GM12878 (cell line): ENCODE results near the gene LANCL1. TPM values are rescaled to one million over a fixed set of nuclear protein-coding genes. Genes with fewer than 3 reads are reported as not detected.

ENCODE experiments used
- ATAC-seq: fragments of 200-7000 bp; cut with Tn5 transposase; 3 replicates; pipeline ENCODE4 v1.9.1; 2020; ENCODE audit warnings: mild to moderate bottlenecking, moderate library complexity
- BruUV-seq: library from RNA; stranded (reverse); fragments of 400-500 nt; replicated peaks from 2 replicates; lab custom pipeline; 2021; lab: Mats Ljungman, UMichigan
- CTCF ChIA-PET: fragments of 300-600 bp; sonication (Branson Sonifier 250); formaldehyde crosslinking; extraction: SDS; loops from one replicate; lab custom pipeline; 2021; ENCODE audit warnings: inconsistent platforms; lab: Yijun Ruan, JAX
- POLR2A ChIA-PET: fragments of 350-600 bp; formaldehyde crosslinking; extraction: SDS; loops from one replicate; lab custom pipeline; 2021; ENCODE audit warnings: inconsistent platforms; lab: Charles Lee
- RAD21 ChIA-PET: fragments of 300-600 bp; sonication (Branson Sonifier 250); formaldehyde crosslinking; loops from one replicate; lab custom pipeline; 2023; ENCODE audit warnings: antibody characterized with exemption; ENCODE audit not compliant: unreplicated experiment; lab: Charles Lee
- SMC1A ChIA-PET: fragments of 300-600 bp; sonication (Branson Sonifier 250); formaldehyde crosslinking; loops from one replicate; lab custom pipeline; 2023; ENCODE audit not compliant: unreplicated experiment, uncharacterized antibody; lab: Charles Lee
- DNase-seq: peaks from one replicate; pipeline ENCODE4 v3.0.0-alpha.2; 2011; ENCODE audit warnings: low read depth, low spot score
- FAIRE-seq: peaks from 3 replicates; lab custom pipeline; 2011; peaks lifted over from hg19 to GRCh38; lab: Jason Lieb, UNC
- H2AFZ ChIP-seq: 2 replicates; pipeline ENCODE4 v1.6.0; 2011; ENCODE audit warnings: low read depth, low read length, control low read depth; ENCODE audit not compliant: control insufficient read depth
- H3K27ac ChIP-seq: 2 replicates; pipeline ENCODE4 v1.5.1; 2011; ENCODE audit warnings: control low read depth; ENCODE audit not compliant: control insufficient read depth, insufficient read depth
- H3K27me3 ChIP-seq, 2 experiments: replicated peaks in 1 of 2; 2 replicates each; pipeline versions ENCODE4 v1.6.0 to v1.6.1; 2011; ENCODE audit warnings: low read length in 1 of 2; ENCODE audit not compliant: control insufficient read depth in 2 of 2, insufficient read depth in 2 of 2
- H3K36me3 ChIP-seq, 2 experiments: 2 replicates each; pipeline ENCODE4 v1.5.1; 2011; ENCODE audit warnings: low read length in 1 of 2; ENCODE audit not compliant: control insufficient read depth in 2 of 2, insufficient read depth in 2 of 2
- H3K4me1 ChIP-seq: 2 replicates; pipeline ENCODE4 v1.6.1; 2011; ENCODE audit warnings: mild to moderate bottlenecking, low read length, moderate library complexity, mixed read lengths; ENCODE audit not compliant: control insufficient read depth, insufficient read depth
- H3K4me2 ChIP-seq: 2 replicates; pipeline ENCODE4 v1.6.0; 2011; ENCODE audit warnings: control low read depth; ENCODE audit not compliant: control insufficient read depth, insufficient read depth
- H3K4me3 ChIP-seq: fragments of 200-600 bp; sonication (generic); 2 replicates; pipeline ENCODE4 v1.5.1; 2016
- H3K79me2 ChIP-seq: 2 replicates; pipeline ENCODE4 v1.6.0; 2011; ENCODE audit warnings: low read length; ENCODE audit not compliant: control insufficient read depth, insufficient read depth
- H3K9ac ChIP-seq: 2 replicates; pipeline ENCODE4 v1.8.0; 2011; ENCODE audit warnings: low read length, control low read depth, mixed read lengths; ENCODE audit not compliant: control insufficient read depth, insufficient read depth
- H3K9me3 ChIP-seq: replicated peaks from 3 replicates; pipeline ENCODE4 v1.5.1; 2011; ENCODE audit warnings: mild to moderate bottlenecking, low read length; ENCODE audit not compliant: control insufficient read depth, insufficient read depth
- H4K20me1 ChIP-seq: 2 replicates; pipeline ENCODE4 v1.6.0; 2011; ENCODE audit not compliant: control insufficient read depth, insufficient read depth
- ASH2L ChIP-seq: fragments of 300-600, 200-600 bp; sonication (generic); IDR thresholded peaks from 2 replicates; pipeline ENCODE4 v1.6.1; 2017; ENCODE audit warnings: low read depth, mild to moderate bottlenecking, borderline replicate concordance
- CHD1 ChIP-seq: IDR thresholded peaks from 2 replicates; pipeline ENCODE4 v1.6.1; 2012; ENCODE audit warnings: low read depth, low read length, improper control_type of control experiment
- FOS ChIP-seq: IDR thresholded peaks from 3 replicates; pipeline ENCODE4 v1.6.1; 2011; ENCODE audit warnings: borderline replicate concordance; ENCODE audit not compliant: insufficient read length; ENCODE audit errors: extremely low read depth
- HDAC6 ChIP-seq: fragments of 200-600 bp; sonication (generic); IDR thresholded peaks from one replicate; pipeline ENCODE4 v1.8.0; 2017; ENCODE audit warnings: antibody characterized with exemption; ENCODE audit not compliant: unreplicated experiment
- IRF4 ChIP-seq: IDR thresholded peaks from 2 replicates; pipeline ENCODE4 v1.6.1; 2011; ENCODE audit warnings: low read depth, low read length
- KLF5 ChIP-seq: fragments of 450-650 bp; IDR thresholded peaks from 2 replicates; pipeline ENCODE4 v1.6.1; 2014; ENCODE audit warnings: mild to moderate bottlenecking; ENCODE audit not compliant: partially characterized antibody
- MYB ChIP-seq: fragments of 150-350 bp; IDR thresholded peaks from 2 replicates; pipeline ENCODE4 v1.6.1; 2014; ENCODE audit warnings: mild to moderate bottlenecking, low read depth, low read length, borderline replicate concordance
- RUNX3 ChIP-seq: IDR thresholded peaks from 2 replicates; pipeline ENCODE4 v1.6.1; 2012; ENCODE audit warnings: low read length, inconsistent platforms
- SIX5 ChIP-seq: IDR thresholded peaks from 2 replicates; pipeline ENCODE4 v1.6.1; 2011; ENCODE audit warnings: mild to moderate bottlenecking, low read depth, low read length, moderate library complexity; ENCODE audit not compliant: severe bottlenecking
- SMC3 ChIP-seq: IDR thresholded peaks from 2 replicates; pipeline ENCODE4 v1.6.1; 2011; ENCODE audit warnings: low read length, improper control_type of control experiment, borderline replicate concordance
- SPI1 ChIP-seq: IDR thresholded peaks from 2 replicates; pipeline ENCODE4 v1.6.1; 2011; ENCODE audit warnings: low read depth, mild to moderate bottlenecking, low read length, moderate library complexity, borderline replicate concordance; ENCODE audit not compliant: insufficient read depth
- TBL1XR1 ChIP-seq: IDR thresholded peaks from 2 replicates; pipeline ENCODE4 v1.6.1; 2012; ENCODE audit warnings: low read depth, low read length, improper control_type of control experiment
- YBX1 ChIP-seq: fragments of 450-650 bp; IDR thresholded peaks from 2 replicates; pipeline ENCODE4 v1.6.1; 2016; ENCODE audit warnings: antibody characterized with exemption
- YY1 ChIP-seq: IDR thresholded peaks from 2 replicates; pipeline ENCODE4 v1.6.1; 2011; ENCODE audit warnings: low read depth, mild to moderate bottlenecking, low read length
- WGBS: methylation state at CpG from one replicate; pipeline ENCODE4 v1.1.6; 2016; ENCODE audit warnings: low lambda C conversion rate; ENCODE audit not compliant: insufficient replicate concordance, insufficient coverage; ENCODE audit errors: missing lambda C conversion rate; 5-methylcytosine and 5-hydroxymethylcytosine counted together
- in situ Hi-C: fragments of 300-500 bp; cut with MboI; formaldehyde crosslinking; loops from 9 replicates; pipeline ENCODE4 v1.14.3; 2018; ENCODE audit warnings: mixed read lengths
- intact Hi-C: fragments of 100-400 bp; cut with micrococcal nuclease; formaldehyde crosslinking; loops from one replicate; pipeline ENCODE4 v1.14.2; 2022; ENCODE audit not compliant: unreplicated experiment
- polyA plus RNA-seq, 11 experiments: library from polyadenylated mRNA; depleted of rRNA in 4 of 11; unstranded in 6 of 11; stranded (reverse) in 5 of 11; fragments of >200 nt; fragmentation: Nextera tagmentation in 4 of 11; fragmentation: Illumina TruSeq in 1 of 11; extraction: Ambion mirVana in 4 of 11; extraction: Trizol in 1 of 11; gene quantifications; 1 replicate in 1 of 11; 2 replicates in 10 of 11; pipeline versions ENCODE4 v1.2.1 to v1.2.3, GENCODE V29; 2011 to 2016; ENCODE audit warnings: inconsistent platforms in 2 of 11, missing spikeins in 2 of 11, low read depth in 1 of 11
- total RNA-seq, 4 experiments: library from RNA; depleted of rRNA in 3 of 4; stranded (reverse); fragments of >200 nt in 3 of 4; fragmentation: Illumina TruSeq in 1 of 4; extraction: Trizol in 1 of 4; gene quantifications; 2 replicates each; pipeline versions ENCODE4 v1.2.1 to v1.2.3, GENCODE V29; 2013 to 2021

LANCL1 gene
- total and polyA plus RNA-seq, 10 of the 15 experiments (the other 5 are each of a cell fraction or from before 2014, with no cell fraction given): 13.6 to 79.1 (median 26.9) TPM

DNA sequence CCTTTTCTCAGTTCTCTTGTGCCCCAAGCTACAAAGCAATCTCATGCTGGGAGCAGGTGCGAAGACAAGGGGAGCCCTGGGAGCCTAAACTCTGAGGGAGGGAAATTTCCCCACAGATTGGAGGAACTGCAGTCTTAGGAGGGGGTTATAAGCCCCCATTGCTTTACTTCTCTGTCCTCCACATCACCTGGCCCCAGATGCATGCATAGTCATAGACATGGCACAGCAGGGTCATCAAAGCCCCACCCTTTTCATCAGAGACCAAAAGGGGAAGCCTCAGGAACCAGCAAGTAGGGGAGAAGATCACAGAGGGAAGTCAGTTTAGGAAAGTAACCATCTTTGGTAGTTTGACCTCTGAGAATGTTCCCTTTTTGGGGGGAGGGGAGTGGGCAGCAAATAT, 33.7 kb downstream of the LANCL1 start:
- H3K4me2 ChIP-seq: peak overlapping the region; percentile 55; the same call in 1 of the 2 replicates
- no peaks in the 10 kb centered on the region for H4K20me1 ChIP-seq
- ChIA-PET RAD21 (interaction anchor here (1.1 kb wide), 1 partner anchor 19 kb away, joined by 4 read pairs; no protein-coding TSS in a partner anchor), POLR2A (no interaction called here), SMC1A (no interaction called here), CTCF (interaction anchor here (1.3 to 8.7 kb wide), 3 partner anchors 19 to 174 kb away, joined by 3 to 42 read pairs (median 4); no protein-coding TSS in a partner anchor)
- BruUV-seq: no TSS peak
- DNase-seq: no peak
- H3K4me3 ChIP-seq: no peak overlapping the region
- ATAC-seq: no peak
- no peaks in the 10 kb centered on the region; the same call in 2 of the 3 replicates for H3K9me3 ChIP-seq
- no peak for FAIRE-seq
- intact Hi-C loops (loop anchor here (10.0 kb wide), 1 partner anchor 172 kb away; no protein-coding TSS in a partner anchor), in situ Hi-C loops (no loop called here)
- no peaks in the 10 kb centered on the region for H3K27me3 ChIP-seq
- peaks cover 0 to 7% of the 10 kb centered on the region in 2 experiments; a peak in 2 of 4 replicates for H3K36me3 ChIP-seq
- no peak overlapping the region for H3K9ac ChIP-seq
- peak overlapping the region; percentile 59 for H3K27ac ChIP-seq
- 0 out of 2 replicates have a peak, but pooled peaks have one; percentile 3 for TF ChIP-seq RUNX3
- TF ChIP-seq MYB: no peak
- TF ChIP-seq SPI1: peak; percentile 41; the same call in 1 of the 2 replicates
- WGBS: 94% methylated on average over 1 of the region's 1 CpG
- peaks cover 5% of the 10 kb centered on the region for H3K4me1 ChIP-seq
- peak overlapping the region; percentile 17; the same call in 1 of the 2 replicates for H2AFZ ChIP-seq
- H3K79me2 ChIP-seq: no peaks in the 10 kb centered on the region

DNA sequence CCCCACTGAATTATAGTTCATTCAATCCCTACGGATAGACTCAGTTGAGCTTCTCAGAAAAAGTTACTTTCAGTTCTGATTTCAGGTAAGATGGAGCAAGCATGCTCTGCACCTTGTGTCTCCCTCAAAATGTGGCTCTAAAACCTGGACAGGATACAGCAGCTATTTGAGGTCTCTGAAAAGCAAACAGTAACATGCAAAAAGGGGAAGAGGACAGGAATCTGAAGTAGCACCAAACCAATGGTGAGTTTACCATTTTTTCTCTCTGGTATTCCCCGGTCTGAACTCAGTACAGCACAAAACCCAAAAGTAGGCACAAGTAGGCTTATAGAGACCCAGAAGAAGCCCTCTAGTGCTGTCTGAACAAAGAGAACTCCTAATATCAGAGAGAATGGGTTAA, 34.1 kb downstream of the LANCL1 start:
- in situ Hi-C loops: no loop called here
- ChIA-PET CTCF (interaction anchor here (0.6 to 1.5 kb wide), 4 partner anchors 62 to 593 kb away, joined by 3 to 4 read pairs (median 3); no protein-coding TSS in a partner anchor), RAD21 (interaction anchor here (1.1 kb wide), 1 partner anchor 19 kb away, joined by 4 read pairs; no protein-coding TSS in a partner anchor), POLR2A (no interaction called here), SMC1A (interaction anchor here (1.0 kb wide), 1 partner anchor 34 kb away, joined by 3 read pairs; the partner anchor contains the start of gene LANCL1)
- ATAC-seq (no peak; the same call in 1 of the 3 replicates), DNase-seq (no peak), FAIRE-seq (peak; percentile 27)
- WGBS: 56% methylated on average over 2 of the region's 2 CpGs
- no peak overlapping the region for H3K4me3 ChIP-seq
- peaks cover 0 to 7% of the 10 kb centered on the region in 2 experiments; a peak in 2 of 4 replicates for H3K36me3 ChIP-seq
- TF ChIP-seq FOS (no peak), IRF4 (no peak), RUNX3 (peak; percentile 31; the same call in 1 of the 2 replicates), TBL1XR1 (no peak), SMC3 (no peak), YBX1 (no peak), CHD1 (no peak), ASH2L (no peak), SIX5 (no peak), HDAC6 (no peak), YY1 (no peak), KLF5 (no peak), SPI1 (peak; percentile 68; the same call in 1 of the 2 replicates)
- H3K9me3 ChIP-seq: no peaks in the 10 kb centered on the region; the same call in 2 of the 3 replicates
- no peak overlapping the region for H2AFZ ChIP-seq
- peak overlapping the region; percentile 55; the same call in 1 of the 2 replicates for H3K4me2 ChIP-seq
- H3K4me1 ChIP-seq: peaks cover 5% of the 10 kb centered on the region
- H3K27ac ChIP-seq: peak overlapping the region; percentile 59
- H3K9ac ChIP-seq: no peak overlapping the region
- H3K79me2 ChIP-seq: no peaks in the 10 kb centered on the region
- no peaks in the 10 kb centered on the region for H4K20me1 ChIP-seq
- H3K27me3 ChIP-seq: no peaks in the 10 kb centered on the region
- BruUV-seq: no TSS peak
- intact Hi-C loops: loop anchor here (10.0 kb wide), 1 partner anchor 172 kb away; no protein-coding TSS in a partner anchor
